ENCODE measurements around the gene ZNF133. TPM values are rescaled to one million over a fixed set of nuclear protein-coding genes. Genes with fewer than 3 reads are reported as not detected.

ZNF133 gene
- polyA plus RNA-seq, 4 donors, result 7.5 to 19.6 (median 10.9) TPM

DNA sequence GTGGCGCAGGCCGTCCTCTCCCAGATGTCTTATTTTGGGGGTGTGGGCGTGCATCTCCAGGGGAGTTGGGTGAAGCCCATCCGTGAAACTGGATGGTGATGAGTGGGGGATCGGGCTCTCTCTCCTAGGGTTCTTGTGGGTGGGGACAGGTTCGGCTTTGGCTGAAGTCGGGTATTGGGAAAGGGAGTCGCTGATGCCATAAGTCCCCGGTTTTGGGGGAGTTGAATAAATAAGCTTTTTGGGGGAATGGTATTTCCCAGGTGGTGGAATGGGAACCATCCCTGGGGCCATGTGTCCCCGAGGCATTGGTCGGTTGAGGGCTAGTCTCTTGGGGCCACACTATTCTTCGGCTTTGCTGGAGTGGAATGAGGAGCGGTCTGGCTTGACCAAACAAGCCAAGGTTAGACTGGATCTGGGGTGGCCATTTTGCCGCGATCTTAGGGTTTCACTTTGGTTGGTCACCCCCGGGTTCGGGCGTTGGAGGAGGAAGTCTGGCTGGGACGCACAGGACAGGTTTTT lies 481 bp downstream of the ZNF133 start:
- WGBS, 3 donors, result 4 to 5% (median 4%) methylated on average over 19 of the region's 19 CpGs
- no peak for FAIRE-seq

DNA sequence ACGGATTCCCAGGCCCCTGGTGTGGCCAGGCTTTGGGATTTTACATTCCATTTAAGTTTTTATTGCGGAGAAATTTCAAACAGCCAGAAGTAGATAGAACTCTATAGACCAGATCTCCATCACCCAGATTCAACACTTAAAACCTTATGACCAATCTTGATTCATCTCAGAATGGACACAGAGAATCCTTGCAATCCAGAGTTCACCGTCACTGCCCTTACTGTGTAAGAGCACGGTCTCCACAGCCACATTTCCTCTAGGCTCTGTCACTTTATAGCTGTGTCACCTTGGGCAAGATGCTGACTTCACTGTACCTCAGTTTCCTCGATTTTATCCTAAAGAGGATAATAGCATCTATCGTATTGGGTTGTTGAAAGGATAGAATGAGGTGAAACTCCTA lies 979 bp downstream of the ZNF133 start:
- FAIRE-seq, result no peak
- WGBS, 3 donors, result 65 to 76% (median 71%) methylated on average over 6 of the region's 6 CpGs

More for the DNA sequence above, 481 bp downstream of the ZNF133 start:
- H3K27me3 ChIP-seq (ENCODE audit: control insufficient read depth in 3 of 3, insufficient read depth in 3 of 3, low read length in 3 of 3), result peaks cover 0 to 6% (median 5%) of the 10 kb centered on the region in 3 donors
- H3K27ac ChIP-seq (ENCODE audit: low read depth in 1 of 3, low read length in 2 of 3), result peak overlapping the region in 2 of 3 donors; percentile 94 to 99
- peaks cover 0 to 10% (median 6%) of the 10 kb centered on the region in 3 donors for H3K4me1 ChIP-seq (ENCODE audit: control insufficient read depth in 3 of 3, insufficient read depth in 2 of 3, low read depth in 1 of 3, low read length in 2 of 3)
- peaks cover 0 to 13% of the 10 kb centered on the region in 2 donors for H3K9me3 ChIP-seq (ENCODE audit: control insufficient read depth in 2 of 2, insufficient read depth in 1 of 2, low read depth in 1 of 2, low read length in 1 of 2)
- H3K36me3 ChIP-seq (ENCODE audit: control insufficient read depth in 3 of 3, insufficient read depth in 2 of 3, low read depth in 1 of 3, low read length in 3 of 3), result peaks cover 0 to 3% (median 2%) of the 10 kb centered on the region in 3 donors
- peak overlapping the region; percentile 67 to 85 (median 83) for H3K4me3 ChIP-seq (ENCODE audit: low read depth in 1 of 3, low read length in 3 of 3)
- peak in 1 of 2 donors; percentile 8 for DNase-seq

DNA sequence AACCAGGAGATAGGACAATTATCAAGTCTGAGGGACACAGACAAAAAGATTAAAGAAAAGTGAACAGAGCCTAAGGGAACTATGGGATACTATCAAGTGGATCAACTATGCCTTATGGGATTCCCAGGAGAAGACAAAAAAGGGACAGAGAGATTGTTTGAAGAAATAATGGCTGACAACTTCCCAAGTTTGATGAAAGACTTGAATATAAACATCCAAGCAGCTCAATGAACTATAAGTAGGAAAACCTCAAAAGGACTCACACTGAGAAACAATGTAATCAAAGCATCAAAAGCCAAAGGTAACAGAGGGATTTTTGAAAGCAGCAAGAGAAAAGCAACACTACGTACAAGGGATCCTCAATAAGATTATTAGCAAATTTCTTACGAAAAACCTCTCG lies 11.0 kb downstream of the ZNF133 start:
- Histone ChIP-seq H3K4me1 (ENCODE audit: control insufficient read depth in 3 of 3, insufficient read depth in 2 of 3, low read depth in 1 of 3, low read length in 2 of 3) (no peaks in the 10 kb centered on the region), H3K9me3 (ENCODE audit: control insufficient read depth in 2 of 2, insufficient read depth in 1 of 2, low read depth in 1 of 2, low read length in 1 of 2) (peaks cover 0 to 25% of the 10 kb centered on the region in 2 donors), H3K27ac (ENCODE audit: low read depth in 1 of 3, low read length in 2 of 3) (no peak overlapping the region), H3K36me3 (ENCODE audit: control insufficient read depth in 3 of 3, insufficient read depth in 2 of 3, low read depth in 1 of 3, low read length in 3 of 3) (peaks cover 2 to 9% (median 2%) of the 10 kb centered on the region in 3 donors), H3K4me3 (ENCODE audit: low read depth in 1 of 3, low read length in 3 of 3) (no peak overlapping the region), H3K27me3 (ENCODE audit: control insufficient read depth in 3 of 3, insufficient read depth in 3 of 3, low read length in 3 of 3) (no peaks in the 10 kb centered on the region)
- DNase-seq (no peak), FAIRE-seq (no peak)
- WGBS, 3 donors, result 98 to 99% (median 99%) methylated on average over 3 of the region's 3 CpGs

More for the DNA sequence above, 979 bp downstream of the ZNF133 start:
- H3K9me3 ChIP-seq (ENCODE audit: control insufficient read depth in 2 of 2, insufficient read depth in 1 of 2, low read depth in 1 of 2, low read length in 1 of 2), result peaks cover 0 to 11% of the 10 kb centered on the region in 2 donors
- peak overlapping the region in 2 of 3 donors; percentile 67 to 85 for H3K4me3 ChIP-seq (ENCODE audit: low read depth in 1 of 3, low read length in 3 of 3)
- peaks cover 0 to 10% (median 6%) of the 10 kb centered on the region in 3 donors for H3K4me1 ChIP-seq (ENCODE audit: control insufficient read depth in 3 of 3, insufficient read depth in 2 of 3, low read depth in 1 of 3, low read length in 2 of 3)
- DNase-seq, result no peak
- peaks cover 0 to 6% (median 3%) of the 10 kb centered on the region in 3 donors for H3K27me3 ChIP-seq (ENCODE audit: control insufficient read depth in 3 of 3, insufficient read depth in 3 of 3, low read length in 3 of 3)
- H3K27ac ChIP-seq (ENCODE audit: low read depth in 1 of 3, low read length in 2 of 3), result no peak overlapping the region
- peaks cover 0 to 3% (median 2%) of the 10 kb centered on the region in 3 donors for H3K36me3 ChIP-seq (ENCODE audit: control insufficient read depth in 3 of 3, insufficient read depth in 2 of 3, low read depth in 1 of 3, low read length in 3 of 3)

DNA sequence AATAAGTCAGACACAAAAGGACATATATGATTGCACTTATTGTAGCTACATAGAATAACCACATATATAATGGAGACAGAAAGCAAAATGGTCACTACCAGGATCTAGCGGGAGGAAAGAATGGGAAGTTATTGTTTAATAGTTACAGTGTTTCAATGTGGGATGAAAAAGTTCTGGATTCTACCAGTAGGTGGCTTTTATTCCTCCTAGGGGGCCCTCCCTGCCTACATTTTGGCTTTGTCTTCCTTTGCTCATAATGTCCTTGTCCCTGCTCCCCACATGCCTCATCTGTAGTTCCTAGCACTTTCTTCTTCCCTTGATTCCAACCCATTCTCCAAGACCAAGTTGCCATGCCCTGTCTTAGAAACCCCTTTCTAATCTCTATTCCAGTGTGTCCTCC lies 16.3 kb downstream of the ZNF133 start:
- H3K27ac ChIP-seq (ENCODE audit: low read depth in 1 of 3, low read length in 2 of 3), result no peak overlapping the region
- H3K4me3 ChIP-seq (ENCODE audit: low read depth in 1 of 3, low read length in 3 of 3), result no peak overlapping the region
- H3K4me1 ChIP-seq (ENCODE audit: control insufficient read depth in 3 of 3, insufficient read depth in 2 of 3, low read depth in 1 of 3, low read length in 2 of 3), result no peaks in the 10 kb centered on the region
- peaks cover 3 to 6% (median 5%) of the 10 kb centered on the region in 3 donors for H3K36me3 ChIP-seq (ENCODE audit: control insufficient read depth in 3 of 3, insufficient read depth in 2 of 3, low read depth in 1 of 3, low read length in 3 of 3)
- peaks cover 0 to 4% of the 10 kb centered on the region in 2 donors for H3K9me3 ChIP-seq (ENCODE audit: control insufficient read depth in 2 of 2, insufficient read depth in 1 of 2, low read depth in 1 of 2, low read length in 1 of 2)
- DNase-seq, result no peak
- FAIRE-seq, result no peak
- WGBS, 3 donors, result 100% methylated on average over 1 of the region's 1 CpG
- H3K27me3 ChIP-seq (ENCODE audit: control insufficient read depth in 3 of 3, insufficient read depth in 3 of 3, low read length in 3 of 3), result no peaks in the 10 kb centered on the region

DNA sequence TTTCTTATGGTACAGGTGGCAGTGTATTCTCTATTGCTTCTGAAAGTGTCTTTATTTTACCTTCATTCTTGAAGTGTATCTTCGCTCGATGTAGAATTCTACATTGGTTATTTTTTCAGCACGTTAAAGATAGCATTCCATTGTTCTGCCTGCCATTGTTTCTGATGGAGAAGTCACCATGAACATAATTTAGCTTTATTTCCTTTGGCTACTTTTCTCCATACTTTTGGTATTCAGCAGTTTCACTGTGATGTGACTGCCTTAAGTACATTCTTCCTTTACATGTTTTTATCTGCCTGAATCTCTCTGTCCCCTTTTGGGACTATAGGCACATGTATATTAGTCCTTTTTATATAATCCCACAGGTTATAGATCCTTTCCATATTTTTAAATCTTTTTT lies 19.0 kb downstream of the ZNF133 start:
- no peak for DNase-seq
- H3K4me1 ChIP-seq (ENCODE audit: control insufficient read depth in 3 of 3, insufficient read depth in 2 of 3, low read depth in 1 of 3, low read length in 2 of 3), result no peaks in the 10 kb centered on the region
- no peaks in the 10 kb centered on the region for H3K27me3 ChIP-seq (ENCODE audit: control insufficient read depth in 3 of 3, insufficient read depth in 3 of 3, low read length in 3 of 3)
- H3K27ac ChIP-seq (ENCODE audit: low read depth in 1 of 3, low read length in 2 of 3), result no peak overlapping the region
- H3K4me3 ChIP-seq (ENCODE audit: low read depth in 1 of 3, low read length in 3 of 3), result no peak overlapping the region
- no peak for FAIRE-seq
- no peaks in the 10 kb centered on the region for H3K9me3 ChIP-seq (ENCODE audit: control insufficient read depth in 2 of 2, insufficient read depth in 1 of 2, low read depth in 1 of 2, low read length in 1 of 2)
- peaks cover 3 to 8% (median 5%) of the 10 kb centered on the region in 3 donors for H3K36me3 ChIP-seq (ENCODE audit: control insufficient read depth in 3 of 3, insufficient read depth in 2 of 3, low read depth in 1 of 3, low read length in 3 of 3)
- WGBS, 3 donors, result 85 to 97% (median 92%) methylated on average over 3 of the region's 3 CpGs

DNA sequence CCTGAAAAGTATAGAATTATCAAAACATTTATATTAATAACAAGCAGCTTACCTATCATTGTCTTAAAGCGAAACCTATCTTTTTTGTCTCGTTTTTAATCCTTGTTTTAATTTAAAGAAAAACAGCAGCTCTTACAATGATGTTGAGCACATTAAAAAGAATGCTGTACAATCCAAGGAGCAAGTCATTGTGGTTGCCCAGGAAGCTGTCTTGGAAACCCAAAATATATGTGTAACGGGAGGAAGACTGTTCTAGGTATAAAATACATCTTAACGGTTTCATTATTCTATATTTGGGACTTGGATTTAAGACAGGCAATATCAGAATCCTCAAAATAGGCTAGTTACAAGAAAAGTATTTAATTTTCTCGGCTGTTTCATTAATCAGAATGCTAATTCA lies 21.7 kb downstream of the ZNF133 start:
- Histone ChIP-seq H3K27me3 (ENCODE audit: control insufficient read depth in 3 of 3, insufficient read depth in 3 of 3, low read length in 3 of 3) (no peaks in the 10 kb centered on the region), H3K27ac (ENCODE audit: low read depth in 1 of 3, low read length in 2 of 3) (no peak overlapping the region), H3K36me3 (ENCODE audit: control insufficient read depth in 3 of 3, insufficient read depth in 2 of 3, low read depth in 1 of 3, low read length in 3 of 3) (peaks cover 5 to 11% (median 5%) of the 10 kb centered on the region in 3 donors), H3K4me3 (ENCODE audit: low read depth in 1 of 3, low read length in 3 of 3) (no peak overlapping the region), H3K9me3 (ENCODE audit: control insufficient read depth in 2 of 2, insufficient read depth in 1 of 2, low read depth in 1 of 2, low read length in 1 of 2) (no peaks in the 10 kb centered on the region), H3K4me1 (ENCODE audit: control insufficient read depth in 3 of 3, insufficient read depth in 2 of 3, low read depth in 1 of 3, low read length in 2 of 3) (no peaks in the 10 kb centered on the region)
- DNase-seq (no peak), FAIRE-seq (no peak)
- WGBS, 3 donors, result 70 to 95% (median 89%) methylated on average over 5 of the region's 5 CpGs

DNA sequence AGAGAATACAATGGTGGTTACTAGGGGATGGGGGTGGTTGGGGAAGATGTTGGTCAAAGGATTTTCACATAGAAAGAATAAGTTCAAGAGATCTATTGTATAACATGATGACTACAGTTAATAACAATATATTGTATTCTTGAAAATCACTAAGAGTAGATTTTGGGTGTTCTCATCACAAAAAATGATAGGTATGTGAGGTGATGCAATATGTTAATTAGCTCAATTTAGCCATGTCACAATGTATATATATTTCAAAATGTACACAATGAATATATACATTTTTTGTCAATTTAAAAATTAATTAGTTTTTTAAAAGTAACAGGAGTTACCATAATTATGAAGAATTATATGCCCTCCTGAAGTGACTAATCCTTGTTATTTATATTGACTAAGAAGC lies 22.3 kb downstream of the ZNF133 start:
- Histone ChIP-seq H3K27ac (ENCODE audit: low read depth in 1 of 3, low read length in 2 of 3) (no peak overlapping the region), H3K4me3 (ENCODE audit: low read depth in 1 of 3, low read length in 3 of 3) (no peak overlapping the region), H3K4me1 (ENCODE audit: control insufficient read depth in 3 of 3, insufficient read depth in 2 of 3, low read depth in 1 of 3, low read length in 2 of 3) (no peaks in the 10 kb centered on the region), H3K27me3 (ENCODE audit: control insufficient read depth in 3 of 3, insufficient read depth in 3 of 3, low read length in 3 of 3) (no peaks in the 10 kb centered on the region), H3K36me3 (ENCODE audit: control insufficient read depth in 3 of 3, insufficient read depth in 2 of 3, low read depth in 1 of 3, low read length in 3 of 3) (peaks cover 9 to 14% (median 10%) of the 10 kb centered on the region in 3 donors), H3K9me3 (ENCODE audit: control insufficient read depth in 2 of 2, insufficient read depth in 1 of 2, low read depth in 1 of 2, low read length in 1 of 2) (no peaks in the 10 kb centered on the region)
- DNase-seq (no peak), FAIRE-seq (no peak)

DNA sequence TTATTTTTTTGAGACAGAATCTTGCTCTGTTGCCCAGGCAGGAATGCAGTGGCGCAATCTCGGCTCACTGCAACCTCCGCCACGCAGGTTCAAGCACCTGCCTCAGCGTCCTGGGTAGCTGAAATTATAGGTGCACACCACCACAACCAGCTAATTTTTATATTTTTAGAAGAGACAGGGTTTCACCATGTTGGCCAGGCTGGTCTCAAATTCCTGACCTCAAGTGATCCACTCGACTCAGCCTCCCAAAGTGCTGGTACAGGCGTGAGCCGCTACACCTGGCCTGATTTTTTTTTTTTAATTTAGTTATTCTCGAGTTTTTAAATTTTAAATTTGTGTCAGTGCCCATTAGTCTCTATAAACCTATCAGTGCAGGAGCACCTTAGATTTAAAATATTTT lies 24.4 kb downstream of the ZNF133 start:
- 94 to 96% (median 96%) methylated on average over 9 of the region's 9 CpGs for WGBS, 3 donors
- Histone ChIP-seq H3K4me1 (ENCODE audit: control insufficient read depth in 3 of 3, insufficient read depth in 2 of 3, low read depth in 1 of 3, low read length in 2 of 3) (no peaks in the 10 kb centered on the region), H3K4me3 (ENCODE audit: low read depth in 1 of 3, low read length in 3 of 3) (no peak overlapping the region), H3K9me3 (ENCODE audit: control insufficient read depth in 2 of 2, insufficient read depth in 1 of 2, low read depth in 1 of 2, low read length in 1 of 2) (no peaks in the 10 kb centered on the region), H3K27me3 (ENCODE audit: control insufficient read depth in 3 of 3, insufficient read depth in 3 of 3, low read length in 3 of 3) (no peaks in the 10 kb centered on the region), H3K36me3 (ENCODE audit: control insufficient read depth in 3 of 3, insufficient read depth in 2 of 3, low read depth in 1 of 3, low read length in 3 of 3) (peaks cover 10 to 26% (median 11%) of the 10 kb centered on the region in 3 donors), H3K27ac (ENCODE audit: low read depth in 1 of 3, low read length in 2 of 3) (no peak overlapping the region)
- DNase-seq, result no peak
- no peak for FAIRE-seq

DNA sequence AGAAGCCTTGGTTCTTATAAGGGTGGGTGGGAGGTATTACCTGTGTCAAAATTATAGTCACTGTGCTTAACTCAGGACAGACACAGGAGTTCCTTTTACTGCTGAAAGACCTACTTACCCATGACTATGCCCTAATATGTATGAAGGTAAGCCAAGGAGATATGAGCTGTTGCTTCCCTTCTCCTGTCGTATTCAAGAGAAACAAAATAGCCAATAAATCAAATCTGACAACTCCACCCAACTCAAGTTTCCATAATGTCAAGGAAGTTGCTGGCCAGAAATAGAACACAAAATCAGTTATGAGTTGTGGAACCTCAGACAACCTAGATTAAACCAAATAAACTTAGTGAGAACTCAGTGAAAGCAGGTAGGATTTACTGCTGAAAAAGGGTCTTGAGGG lies 25.1 kb downstream of the ZNF133 start:
- FAIRE-seq, result no peak
- 48 to 71% (median 52%) methylated on average over 1 of the region's 1 CpG for WGBS, 3 donors
- no peak for DNase-seq
- peaks cover 10 to 26% (median 11%) of the 10 kb centered on the region in 3 donors for H3K36me3 ChIP-seq (ENCODE audit: control insufficient read depth in 3 of 3, insufficient read depth in 2 of 3, low read depth in 1 of 3, low read length in 3 of 3)
- H3K27me3 ChIP-seq (ENCODE audit: control insufficient read depth in 3 of 3, insufficient read depth in 3 of 3, low read length in 3 of 3), result no peaks in the 10 kb centered on the region
- H3K27ac ChIP-seq (ENCODE audit: low read depth in 1 of 3, low read length in 2 of 3), result no peak overlapping the region
- no peaks in the 10 kb centered on the region for H3K4me1 ChIP-seq (ENCODE audit: control insufficient read depth in 3 of 3, insufficient read depth in 2 of 3, low read depth in 1 of 3, low read length in 2 of 3)
- no peaks in the 10 kb centered on the region for H3K9me3 ChIP-seq (ENCODE audit: control insufficient read depth in 2 of 2, insufficient read depth in 1 of 2, low read depth in 1 of 2, low read length in 1 of 2)
- H3K4me3 ChIP-seq (ENCODE audit: low read depth in 1 of 3, low read length in 3 of 3), result no peak overlapping the region

Data from small intestine (tissue), 7 donors.